ENCODE data around the gene NUAK2. TPM values are rescaled to one million over a fixed set of nuclear protein-coding genes. Genes with fewer than 3 reads are reported as not detected.

The NUAK2 gene
- total RNA-seq, 1 experiment from 2014 or later = 1.0 TPM

- DNase-seq (ENCODE audit: low spot score) = no peak
Observed at GRCh38 chr1:205274041-205274691, 47.4 kb downstream of the NUAK2 start.

DNA sequence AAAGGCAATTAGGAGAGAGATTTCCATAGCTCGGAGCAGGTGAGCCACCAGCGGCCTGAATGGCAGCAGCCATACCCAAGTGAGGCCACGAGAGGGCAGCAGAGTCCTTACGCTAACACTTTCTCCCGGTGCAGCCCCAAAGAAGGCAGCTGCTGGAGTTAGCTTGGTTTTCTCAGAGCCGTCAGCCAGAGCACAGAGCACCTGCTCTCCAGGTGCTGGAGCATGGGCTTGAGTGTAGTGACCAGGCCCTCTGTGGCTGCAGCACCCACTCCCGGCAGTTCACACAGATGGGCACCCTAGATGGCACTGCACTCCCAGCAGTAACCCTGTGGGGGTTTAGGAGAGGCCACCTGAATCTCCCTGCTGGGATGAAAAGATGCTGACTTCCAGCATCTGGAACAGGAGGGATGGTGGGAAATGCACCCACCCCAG, 48.0 kb downstream of the NUAK2 start:
- peak; percentile 72 for DNase-seq (ENCODE audit: low spot score)

DNA sequence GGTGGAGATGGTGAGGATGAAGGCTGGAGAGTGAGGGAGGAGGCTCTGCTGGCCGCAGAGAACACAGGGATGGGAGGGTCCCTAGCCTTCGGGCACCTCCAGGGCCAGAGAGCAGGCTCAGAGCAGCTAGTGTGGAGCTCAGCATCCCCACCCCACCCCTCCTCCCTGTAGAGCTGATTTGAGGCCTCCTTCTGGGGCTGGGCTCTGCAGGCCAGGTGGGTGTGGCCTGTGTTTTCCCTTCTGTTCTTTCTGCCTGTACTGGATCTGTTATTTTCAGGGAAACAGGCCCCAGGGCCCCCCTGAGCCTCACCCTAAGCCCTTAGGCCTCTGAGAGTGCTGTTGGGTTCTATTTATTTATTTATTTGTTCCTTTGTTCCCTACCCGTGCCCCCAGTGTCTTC, 49.0 kb downstream of the NUAK2 start:
- no peak for DNase-seq (ENCODE audit: low spot score)

- no peak for DNase-seq (ENCODE audit: low spot score)
Observed at GRCh38 chr1:205271745-205272144, 49.8 kb downstream of the NUAK2 start.

- DNase-seq (ENCODE audit: low spot score) = no peak
Observed at GRCh38 chr1:205271277-205271676, 50.3 kb downstream of the NUAK2 start.

- DNase-seq (ENCODE audit: low spot score) = peak; percentile 67
Observed at GRCh38 chr1:205270764-205271163, 50.8 kb downstream of the NUAK2 start.

- no peak for DNase-seq (ENCODE audit: low spot score)
Observed at GRCh38 chr1:205270271-205270670, 51.3 kb downstream of the NUAK2 start.

DNA sequence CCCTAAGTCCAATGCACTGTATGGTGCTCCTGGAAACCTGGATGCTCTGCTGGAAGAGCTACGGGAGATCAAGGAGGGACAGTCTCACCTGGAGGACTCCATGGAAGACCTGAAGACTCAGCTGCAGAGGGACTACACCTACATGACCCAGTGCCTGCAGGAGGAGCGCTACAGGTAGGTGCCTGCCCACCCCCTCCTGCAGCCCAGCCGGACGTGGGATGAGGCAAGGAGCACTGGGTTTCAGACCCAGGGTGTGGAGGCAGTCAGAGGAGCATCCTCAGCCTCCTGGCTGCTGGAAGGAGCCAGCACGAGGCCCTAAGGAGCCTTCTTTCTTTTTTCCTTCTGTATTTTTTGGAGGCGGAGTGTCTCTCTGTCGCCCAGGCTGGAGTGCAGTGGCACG, 51.8 kb downstream of the NUAK2 start:
- no peak for DNase-seq (ENCODE audit: low spot score)

- no peak for DNase-seq (ENCODE audit: low spot score)
Observed at GRCh38 chr1:205268846-205269680, 52.5 kb downstream of the NUAK2 start.

- DNase-seq (ENCODE audit: low spot score) = no peak
Observed at GRCh38 chr1:205267306-205267902, 54.1 kb downstream of the NUAK2 start.

DNA sequence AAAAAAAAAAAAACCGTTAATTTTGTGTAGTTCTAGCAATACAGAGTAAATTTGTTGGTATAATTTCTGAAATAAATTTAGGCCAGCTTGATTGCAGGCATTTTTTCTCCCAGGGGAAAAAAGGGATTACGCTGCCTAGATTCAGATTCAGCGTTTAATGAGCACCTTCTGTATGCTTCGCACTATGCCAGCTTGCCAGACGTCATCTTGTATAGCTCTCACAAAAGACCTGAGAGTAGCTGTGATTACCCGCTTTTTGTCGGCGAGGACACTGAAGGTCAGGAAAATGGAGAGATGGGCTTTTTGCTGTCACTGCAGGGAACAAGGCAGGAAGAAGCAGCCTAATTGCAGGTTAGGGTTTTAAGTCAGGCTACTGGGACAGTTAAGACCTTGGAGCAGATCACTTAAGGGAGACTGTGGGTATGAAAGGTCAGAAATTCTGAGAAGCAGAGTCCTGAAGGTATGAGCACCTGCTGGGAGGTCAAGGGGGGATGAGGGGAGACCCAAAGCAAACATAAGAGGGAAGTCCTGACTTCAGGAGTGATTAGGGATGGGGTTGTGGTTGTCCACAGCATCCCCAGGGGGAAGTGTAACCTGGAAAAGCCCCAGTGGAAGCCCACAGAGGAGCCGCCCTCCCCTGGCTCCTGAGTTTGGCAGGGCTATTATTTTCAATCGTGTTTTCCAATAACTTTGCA, 54.8 kb downstream of the NUAK2 start:
- no peak for DNase-seq (ENCODE audit: low spot score)

GRCh38 chr1:205263580-205264190, 57.9 kb downstream of the NUAK2 start:
- no peak for DNase-seq (ENCODE audit: low spot score)

- DNase-seq (ENCODE audit: low spot score) = no peak
Observed at GRCh38 chr1:205262731-205263171, 58.8 kb downstream of the NUAK2 start.

DNA sequence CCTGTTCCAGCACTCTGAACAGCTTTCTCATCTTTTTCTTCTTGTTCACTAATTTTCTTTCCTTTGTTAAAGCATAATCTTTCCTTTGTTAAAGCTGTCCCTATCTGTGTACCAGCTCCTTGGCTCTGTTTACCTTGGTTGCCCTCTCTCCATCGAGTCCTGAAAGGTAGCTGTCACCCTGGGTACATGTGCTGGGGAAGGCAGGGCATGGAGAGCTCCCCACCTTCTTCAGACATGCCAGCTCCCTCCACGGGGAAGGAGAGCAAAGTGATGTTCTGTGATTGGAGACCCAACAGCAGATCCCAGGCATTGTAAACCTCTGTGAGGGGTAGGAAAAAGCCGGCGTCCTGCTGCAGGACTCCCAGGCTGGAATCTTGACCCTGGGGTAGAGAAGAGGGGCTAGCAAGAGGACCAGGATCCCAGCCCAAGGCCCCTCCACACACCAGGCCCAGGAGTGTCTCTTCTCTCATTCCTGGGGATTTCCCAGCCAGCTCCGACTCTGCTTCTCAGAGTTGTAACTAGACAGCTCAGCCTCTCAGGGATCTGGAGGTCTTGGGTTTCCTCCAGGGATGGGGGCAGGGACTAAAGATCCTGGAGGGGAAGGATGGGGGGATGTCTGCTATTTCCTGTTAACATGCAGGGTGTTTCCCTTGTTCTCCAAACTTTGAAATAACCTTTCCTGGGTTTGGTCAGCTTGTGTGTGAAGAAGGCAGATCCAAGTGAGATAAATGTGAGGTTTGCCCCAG, 59.4 kb downstream of the NUAK2 start:
- DNase-seq (ENCODE audit: low spot score) = no peak

DNA sequence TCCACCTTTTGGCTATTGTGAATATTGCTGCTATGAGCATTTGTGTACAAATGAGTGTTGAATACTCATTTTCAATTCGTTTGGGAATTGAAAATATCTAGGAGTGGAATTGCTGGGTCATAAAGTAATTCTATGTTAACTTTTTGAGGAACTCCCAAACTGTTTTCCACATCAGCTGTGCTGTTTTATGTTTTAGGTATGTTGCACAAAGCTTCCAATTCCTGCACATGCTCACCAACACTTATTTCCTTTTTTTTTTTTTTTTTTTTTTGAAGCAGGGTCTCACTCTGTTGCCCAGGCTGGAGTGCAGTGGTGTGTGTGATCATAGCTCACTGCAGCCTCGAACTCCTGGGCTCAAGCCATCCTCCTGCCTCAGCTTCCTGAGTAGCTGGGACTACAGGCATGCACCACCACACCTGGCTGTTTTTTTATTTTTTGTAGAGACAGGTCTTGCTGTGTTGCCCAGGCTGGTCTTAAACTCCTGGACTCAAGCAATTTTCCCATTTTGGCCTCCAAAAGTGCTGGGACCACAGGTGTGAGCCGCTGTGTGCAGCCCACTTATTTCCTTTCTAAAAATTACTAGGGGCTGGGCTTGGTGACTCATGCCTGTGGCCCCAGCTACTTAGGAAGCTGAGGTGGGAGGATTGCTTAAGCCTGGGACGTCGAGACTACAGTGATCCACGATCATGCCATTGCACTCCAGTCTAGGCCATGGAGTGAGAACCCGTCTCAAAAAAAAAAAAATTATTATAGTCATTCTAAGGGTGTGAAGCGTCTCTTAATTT, 60.4 kb downstream of the NUAK2 start:
- peak; percentile 40 for DNase-seq (ENCODE audit: low spot score)

GRCh38 chr1:205259998-205260397, 61.5 kb downstream of the NUAK2 start:
- no peak for DNase-seq (ENCODE audit: low spot score)

DNA sequence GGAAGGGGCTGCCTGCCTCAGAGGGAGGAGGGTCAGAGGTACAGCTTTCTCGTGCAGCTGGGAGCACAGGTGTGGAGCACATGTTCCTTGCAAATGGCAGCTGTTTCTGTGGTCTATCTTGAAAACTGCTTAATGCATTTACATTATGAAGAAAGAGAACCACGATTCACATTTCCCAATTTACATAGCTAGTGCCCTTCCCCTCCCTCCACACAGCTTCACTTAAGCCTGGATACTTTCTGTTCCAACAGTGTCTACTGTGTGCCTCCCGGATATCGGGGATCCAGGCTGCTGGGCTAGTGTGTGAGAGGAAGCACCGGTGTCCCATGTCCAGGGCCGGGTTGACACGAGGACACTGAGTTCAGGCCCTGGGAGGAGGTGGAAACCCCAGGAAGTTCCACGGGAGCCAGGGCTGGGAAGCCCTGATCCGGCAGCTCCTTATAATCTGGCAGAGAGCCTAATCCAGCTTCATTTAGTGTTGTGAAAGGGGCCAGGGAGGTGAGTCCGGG, 62.2 kb downstream of the NUAK2 start:
- no peak for DNase-seq (ENCODE audit: low spot score)

DNA sequence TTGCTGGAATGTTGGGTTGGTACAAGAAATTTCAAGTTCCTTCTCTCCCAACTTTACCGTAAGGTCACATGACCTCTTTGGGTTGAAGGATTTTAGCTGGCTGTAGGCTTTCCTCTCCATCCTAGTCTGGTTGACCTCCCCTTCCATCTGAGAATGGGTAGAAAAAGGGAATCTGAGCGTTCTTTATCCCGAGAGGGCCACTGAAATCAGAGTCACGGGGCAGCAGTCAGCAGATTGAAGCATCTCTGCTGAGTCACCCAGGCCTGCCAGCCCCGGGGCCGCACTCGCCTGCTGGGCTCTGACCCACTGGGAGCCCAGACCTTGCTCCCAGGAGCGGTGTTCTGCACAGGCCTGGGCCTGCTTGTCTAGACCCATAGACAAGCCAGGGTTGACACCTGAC, 62.8 kb downstream of the NUAK2 start:
- peak; percentile 35 for DNase-seq (ENCODE audit: low spot score)

DNA sequence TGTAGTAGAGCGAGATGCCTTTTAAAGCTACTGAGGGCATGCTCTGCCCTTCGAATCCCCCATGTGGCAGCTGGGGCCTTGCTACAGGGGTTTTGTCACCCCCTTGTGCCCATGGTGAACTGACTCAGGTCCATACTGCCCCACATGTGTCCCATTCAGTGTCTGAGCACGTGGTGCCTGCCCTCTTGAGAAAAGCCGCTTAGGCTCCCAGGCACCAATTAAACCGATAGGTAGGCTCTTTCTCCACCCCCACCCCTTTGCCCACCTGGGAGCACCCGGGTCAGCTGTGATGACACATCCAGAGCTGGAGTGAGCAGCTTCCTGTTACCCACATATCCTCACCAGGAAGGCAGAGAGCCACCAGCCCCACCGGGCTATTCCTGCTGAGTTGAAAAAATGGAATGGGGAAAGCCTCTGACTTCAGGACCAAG, 63.3 kb downstream of the NUAK2 start:
- no peak for DNase-seq (ENCODE audit: low spot score)

- no peak for DNase-seq (ENCODE audit: low spot score)
Observed at GRCh38 chr1:205257735-205258134, 63.8 kb downstream of the NUAK2 start.
